GM12878 (cell line): Measurements from ENCODE around the gene LAMA2. TPM values are rescaled to one million over a fixed set of nuclear protein-coding genes. Genes with fewer than 3 reads are reported as not detected.

Experiments used
- ATAC-seq: fragments of 200-7000 bp; cut with Tn5 transposase; 3 replicates; pipeline ENCODE4 v1.9.1; 2020; ENCODE audit warnings: mild to moderate bottlenecking, moderate library complexity
- BruUV-seq: library from RNA; stranded (reverse); fragments of 400-500 nt; replicated peaks from 2 replicates; lab custom pipeline; 2021; lab: Mats Ljungman, UMichigan
- CTCF ChIA-PET: fragments of 300-600 bp; sonication (Branson Sonifier 250); formaldehyde crosslinking; extraction: SDS; loops from one replicate; lab custom pipeline; 2021; ENCODE audit warnings: inconsistent platforms; lab: Yijun Ruan, JAX
- POLR2A ChIA-PET: fragments of 350-600 bp; formaldehyde crosslinking; extraction: SDS; loops from one replicate; lab custom pipeline; 2021; ENCODE audit warnings: inconsistent platforms; lab: Charles Lee
- RAD21 ChIA-PET: fragments of 300-600 bp; sonication (Branson Sonifier 250); formaldehyde crosslinking; loops from one replicate; lab custom pipeline; 2023; ENCODE audit warnings: antibody characterized with exemption; ENCODE audit not compliant: unreplicated experiment; lab: Charles Lee
- SMC1A ChIA-PET: fragments of 300-600 bp; sonication (Branson Sonifier 250); formaldehyde crosslinking; loops from one replicate; lab custom pipeline; 2023; ENCODE audit not compliant: unreplicated experiment, uncharacterized antibody; lab: Charles Lee
- DNase-seq: peaks from one replicate; pipeline ENCODE4 v3.0.0-alpha.2; 2011; ENCODE audit warnings: low read depth, low spot score
- FAIRE-seq: peaks from 3 replicates; lab custom pipeline; 2011; peaks lifted over from hg19 to GRCh38; lab: Jason Lieb, UNC
- H2AFZ ChIP-seq: 2 replicates; pipeline ENCODE4 v1.6.0; 2011; ENCODE audit warnings: low read depth, low read length, control low read depth; ENCODE audit not compliant: control insufficient read depth
- H3K27ac ChIP-seq: 2 replicates; pipeline ENCODE4 v1.5.1; 2011; ENCODE audit warnings: control low read depth; ENCODE audit not compliant: control insufficient read depth, insufficient read depth
- H3K27me3 ChIP-seq, 2 experiments: replicated peaks in 1 of 2; 2 replicates each; pipeline versions ENCODE4 v1.6.0 to v1.6.1; 2011; ENCODE audit warnings: low read length in 1 of 2; ENCODE audit not compliant: control insufficient read depth in 2 of 2, insufficient read depth in 2 of 2
- H3K36me3 ChIP-seq, 2 experiments: 2 replicates each; pipeline ENCODE4 v1.5.1; 2011; ENCODE audit warnings: low read length in 1 of 2; ENCODE audit not compliant: control insufficient read depth in 2 of 2, insufficient read depth in 2 of 2
- H3K4me1 ChIP-seq: 2 replicates; pipeline ENCODE4 v1.6.1; 2011; ENCODE audit warnings: mild to moderate bottlenecking, low read length, moderate library complexity, mixed read lengths; ENCODE audit not compliant: control insufficient read depth, insufficient read depth
- H3K4me2 ChIP-seq: 2 replicates; pipeline ENCODE4 v1.6.0; 2011; ENCODE audit warnings: control low read depth; ENCODE audit not compliant: control insufficient read depth, insufficient read depth
- H3K4me3 ChIP-seq: fragments of 200-600 bp; sonication (generic); 2 replicates; pipeline ENCODE4 v1.5.1; 2016
- H3K79me2 ChIP-seq: 2 replicates; pipeline ENCODE4 v1.6.0; 2011; ENCODE audit warnings: low read length; ENCODE audit not compliant: control insufficient read depth, insufficient read depth
- H3K9ac ChIP-seq: 2 replicates; pipeline ENCODE4 v1.8.0; 2011; ENCODE audit warnings: low read length, control low read depth, mixed read lengths; ENCODE audit not compliant: control insufficient read depth, insufficient read depth
- H3K9me3 ChIP-seq: replicated peaks from 3 replicates; pipeline ENCODE4 v1.5.1; 2011; ENCODE audit warnings: mild to moderate bottlenecking, low read length; ENCODE audit not compliant: control insufficient read depth, insufficient read depth
- H4K20me1 ChIP-seq: 2 replicates; pipeline ENCODE4 v1.6.0; 2011; ENCODE audit not compliant: control insufficient read depth, insufficient read depth
- CBX3 ChIP-seq: fragments of 200-600 bp; sonication (generic); IDR thresholded peaks from 2 replicates; pipeline ENCODE4 v1.6.1; 2016; ENCODE audit warnings: low read depth, borderline replicate concordance
- FOXK2 ChIP-seq: fragments of 450-650 bp; IDR thresholded peaks from 2 replicates; pipeline ENCODE4 v1.6.1; 2017; ENCODE audit warnings: mild to moderate bottlenecking, moderate library complexity
- MYC ChIP-seq: IDR thresholded peaks from 2 replicates; pipeline ENCODE4 v1.6.1; 2011; ENCODE audit warnings: mild to moderate bottlenecking, low read length, moderate library complexity, inconsistent platforms; ENCODE audit not compliant: insufficient read depth, insufficient replicate concordance, insufficient read length, severe bottlenecking
- NR2C2 ChIP-seq: IDR thresholded peaks from 2 replicates; pipeline ENCODE4 v1.6.1; 2011; ENCODE audit warnings: borderline replicate concordance, low read depth; ENCODE audit not compliant: control insufficient read depth, insufficient read length
- POLR2AphosphoS2 ChIP-seq: IDR thresholded peaks from 2 replicates; pipeline ENCODE4 v1.6.1; 2011; ENCODE audit warnings: low read depth, mild to moderate bottlenecking, low read length, improper control_type of control experiment, moderate library complexity
- SMC3 ChIP-seq: IDR thresholded peaks from 2 replicates; pipeline ENCODE4 v1.6.1; 2011; ENCODE audit warnings: low read length, improper control_type of control experiment, borderline replicate concordance
- SREBF1 ChIP-seq: IDR thresholded peaks from 2 replicates; pipeline ENCODE4 v1.6.1; 2012; ENCODE audit warnings: mild to moderate bottlenecking, low read length
- SRF ChIP-seq, 2 experiments: IDR thresholded peaks; 2 replicates each; pipeline ENCODE4 v1.6.1; 2011; ENCODE audit warnings: low read depth in 2 of 2, low read length in 2 of 2, mild to moderate bottlenecking in 1 of 2, moderate library complexity in 1 of 2
- ZZZ3 ChIP-seq: IDR thresholded peaks from 2 replicates; pipeline ENCODE4 v1.6.1; 2011; ENCODE audit warnings: low read depth; ENCODE audit not compliant: control insufficient read depth, insufficient read length
- WGBS: methylation state at CpG from one replicate; pipeline ENCODE4 v1.1.6; 2016; ENCODE audit warnings: low lambda C conversion rate; ENCODE audit not compliant: insufficient replicate concordance, insufficient coverage; ENCODE audit errors: missing lambda C conversion rate; 5-methylcytosine and 5-hydroxymethylcytosine counted together
- in situ Hi-C: fragments of 300-500 bp; cut with MboI; formaldehyde crosslinking; loops from 9 replicates; pipeline ENCODE4 v1.14.3; 2018; ENCODE audit warnings: mixed read lengths
- intact Hi-C: fragments of 100-400 bp; cut with micrococcal nuclease; formaldehyde crosslinking; loops from one replicate; pipeline ENCODE4 v1.14.2; 2022; ENCODE audit not compliant: unreplicated experiment
- polyA plus RNA-seq, 11 experiments: library from polyadenylated mRNA; depleted of rRNA in 4 of 11; unstranded in 6 of 11; stranded (reverse) in 5 of 11; fragments of >200 nt; fragmentation: Nextera tagmentation in 4 of 11; fragmentation: Illumina TruSeq in 1 of 11; extraction: Ambion mirVana in 4 of 11; extraction: Trizol in 1 of 11; gene quantifications; 1 replicate in 1 of 11; 2 replicates in 10 of 11; pipeline versions ENCODE4 v1.2.1 to v1.2.3, GENCODE V29; 2011 to 2016; ENCODE audit warnings: inconsistent platforms in 2 of 11, missing spikeins in 2 of 11, low read depth in 1 of 11
- total RNA-seq, 4 experiments: library from RNA; depleted of rRNA in 3 of 4; stranded (reverse); fragments of >200 nt in 3 of 4; fragmentation: Illumina TruSeq in 1 of 4; extraction: Trizol in 1 of 4; gene quantifications; 2 replicates each; pipeline versions ENCODE4 v1.2.1 to v1.2.3, GENCODE V29; 2013 to 2021
- TF ChIP-seq, protein P1 (sequence below): fragments of 450-650 bp; formaldehyde crosslinking; IDR thresholded peaks from 2 replicates; pipeline ENCODE4 v1.4.0; 2022; ENCODE audit warnings: mild to moderate bottlenecking, moderate library complexity

LAMA2 gene
- total and polyA plus RNA-seq, 10 of the 15 experiments (the other 5 are each of a cell fraction or from before 2014, with no cell fraction given) = 0.04 to 2.0 (median 0.37) TPM; not detected in 1

DNA sequence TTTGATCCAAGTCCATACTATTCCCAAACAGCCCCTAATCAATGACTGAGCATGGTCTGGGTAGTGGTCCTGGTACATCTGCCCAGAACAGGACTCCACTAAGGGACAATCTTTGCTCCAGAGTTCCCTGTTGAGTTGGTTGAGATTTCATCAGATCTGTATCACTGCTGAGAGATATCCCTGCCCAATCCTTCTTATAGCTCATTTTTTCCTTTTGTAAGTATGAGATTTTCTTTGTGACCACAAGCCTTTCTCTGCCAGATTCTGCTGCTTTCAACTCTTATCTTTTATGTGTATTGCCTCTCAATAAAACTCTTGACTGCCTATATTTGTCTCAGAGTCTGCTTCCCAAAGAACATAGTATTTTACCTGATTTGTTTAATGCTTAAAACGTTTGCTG lies 46.2 kb upstream of the LAMA2 start:
- no peak overlapping the region for H3K4me3 ChIP-seq
- ChIA-PET POLR2A (interaction anchor here (0.5 kb wide), 1 partner anchor 429 kb away, joined by 5 read pairs; no protein-coding TSS in a partner anchor), CTCF (no interaction called here), RAD21 (no interaction called here), SMC1A (no interaction called here)
- WGBS = 0% methylated on average over 1 of the region's 1 CpG
- no peaks in the 10 kb centered on the region for H3K79me2 ChIP-seq
- H3K36me3 ChIP-seq = no peaks in the 10 kb centered on the region
- BruUV-seq = no TSS peak
- no peaks in the 10 kb centered on the region for H3K9me3 ChIP-seq
- DNase-seq (no peak), ATAC-seq (no peak), FAIRE-seq (no peak)
- H3K27ac ChIP-seq = no peak overlapping the region
- H3K9ac ChIP-seq = no peak overlapping the region
- H4K20me1 ChIP-seq = no peaks in the 10 kb centered on the region
- H2AFZ ChIP-seq = no peak overlapping the region
- in situ Hi-C loops = no loop called here
- H3K4me2 ChIP-seq = no peak overlapping the region
- TF ChIP-seq ZZZ3 (no peak), CBX3 (no peak), FOXK2 (no peak), POLR2AphosphoS2 (no peak), SMC3 (no peak), SRF (IDR thresholded peaks at IDR 0.05; ENCODE audit: low read depth in 2 of 2, low read length in 2 of 2) (no peak), SREBF1 (no peak), NR2C2 (no peak), MYC (no peak)
- TF ChIP-seq, protein P1, sequence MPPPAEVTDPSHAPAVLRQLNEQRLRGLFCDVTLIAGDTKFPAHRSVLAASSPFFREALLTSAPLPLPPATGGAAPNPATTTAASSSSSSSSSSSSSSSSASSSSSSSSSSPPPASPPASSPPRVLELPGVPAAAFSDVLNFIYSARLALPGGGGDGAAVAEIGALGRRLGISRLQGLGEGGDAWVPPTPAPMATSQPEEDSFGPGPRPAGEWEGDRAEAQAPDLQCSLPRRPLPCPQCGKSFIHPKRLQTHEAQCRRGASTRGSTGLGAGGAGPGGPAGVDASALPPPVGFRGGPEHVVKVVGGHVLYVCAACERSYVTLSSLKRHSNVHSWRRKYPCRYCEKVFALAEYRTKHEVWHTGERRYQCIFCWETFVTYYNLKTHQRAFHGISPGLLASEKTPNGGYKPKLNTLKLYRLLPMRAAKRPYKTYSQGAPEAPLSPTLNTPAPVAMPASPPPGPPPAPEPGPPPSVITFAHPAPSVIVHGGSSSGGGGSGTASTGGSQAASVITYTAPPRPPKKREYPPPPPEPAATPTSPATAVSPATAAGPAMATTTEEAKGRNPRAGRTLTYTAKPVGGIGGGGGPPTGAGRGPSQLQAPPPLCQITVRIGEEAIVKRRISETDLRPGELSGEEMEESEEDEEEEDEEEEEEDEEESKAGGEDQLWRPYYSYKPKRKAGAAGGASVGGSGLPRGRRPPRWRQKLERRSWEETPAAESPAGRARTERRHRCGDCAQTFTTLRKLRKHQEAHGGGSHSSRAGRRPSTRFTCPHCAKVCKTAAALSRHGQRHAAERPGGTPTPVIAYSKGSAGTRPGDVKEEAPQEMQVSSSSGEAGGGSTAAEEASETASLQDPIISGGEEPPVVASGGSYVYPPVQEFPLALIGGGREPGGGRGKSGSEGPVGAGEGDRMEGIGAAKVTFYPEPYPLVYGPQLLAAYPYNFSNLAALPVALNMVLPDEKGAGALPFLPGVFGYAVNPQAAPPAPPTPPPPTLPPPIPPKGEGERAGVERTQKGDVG = no peak
- intact Hi-C loops = no loop called here
- H3K27me3 ChIP-seq = no peaks in the 10 kb centered on the region
- H3K4me1 ChIP-seq = no peaks in the 10 kb centered on the region
